Cardiac septum (tissue), 1 donor: ENCODE results near the gene KCNE5. TPM values are rescaled to one million over a fixed set of nuclear protein-coding genes. Genes with fewer than 3 reads are reported as not detected.
"Not testable (repeated sequence)": the region's sequence is repeated elsewhere in the genome, so short reads cannot be mapped to it uniquely, and the experiment has no call there.

Experiments
- DNase-seq: peaks from one replicate; pipeline ENCODE4 v3.0.0-alpha.2; 2020; ENCODE audit warnings: low spot score
- intact Hi-C: fragments of 100-400 bp; cut with DNase I; formaldehyde crosslinking; loops from one replicate; pipeline ENCODE4 v1.14.0; 2022
- total RNA-seq: library from RNA; stranded (reverse); fragmentation: NEBNext Ultra II Directional; extraction: Animal tissue kit (Norgen Biotek cat#: 25700); gene quantifications from one replicate; pipeline ENCODE4 v1.2.1, GENCODE V29; 2021
- donor health status: DM: no; HTN: no; CAD: no.

Gene KCNE5
- total RNA-seq, 1 donor from 2014 or later: 0.38 TPM

GRCh38 chrX:109622270-109622669 is 2.7 kb downstream of the KCNE5 start:
- no peak for DNase-seq

GRCh38 chrX:109619771-109620170 is 5.2 kb downstream of the KCNE5 start:
- intact Hi-C loops: no loop called here
- no peak for DNase-seq

More at GRCh38 chrX:109622270-109622669, 2.7 kb downstream of the KCNE5 start:
- intact Hi-C loops: no loop called here

DNA sequence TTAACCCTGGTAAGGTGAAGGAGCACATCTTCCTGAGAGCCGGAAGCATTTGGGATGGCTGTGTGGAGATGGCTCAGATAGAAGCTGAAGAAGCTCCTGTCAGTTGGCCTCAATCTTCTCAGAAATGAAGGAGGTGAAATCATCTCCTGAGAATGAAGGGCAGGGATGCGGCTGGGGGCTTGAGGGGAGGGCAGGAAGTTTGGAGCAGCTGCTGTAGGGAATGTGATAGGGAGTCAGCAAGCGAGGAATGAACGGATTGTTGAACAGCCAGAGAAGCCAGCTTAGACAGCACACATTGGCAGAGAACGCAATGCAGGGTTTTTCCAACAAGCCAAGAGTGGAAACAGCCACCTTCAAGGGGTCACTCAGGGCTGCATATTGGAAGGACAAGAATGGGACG is 10.0 kb downstream of the KCNE5 start:
- no peak for DNase-seq
- intact Hi-C loops: no loop called here

- intact Hi-C loops: no loop called here
- DNase-seq: no peak
Measured at GRCh38 chrX:109601486-109601885, 23.5 kb downstream of the KCNE5 start.

DNA sequence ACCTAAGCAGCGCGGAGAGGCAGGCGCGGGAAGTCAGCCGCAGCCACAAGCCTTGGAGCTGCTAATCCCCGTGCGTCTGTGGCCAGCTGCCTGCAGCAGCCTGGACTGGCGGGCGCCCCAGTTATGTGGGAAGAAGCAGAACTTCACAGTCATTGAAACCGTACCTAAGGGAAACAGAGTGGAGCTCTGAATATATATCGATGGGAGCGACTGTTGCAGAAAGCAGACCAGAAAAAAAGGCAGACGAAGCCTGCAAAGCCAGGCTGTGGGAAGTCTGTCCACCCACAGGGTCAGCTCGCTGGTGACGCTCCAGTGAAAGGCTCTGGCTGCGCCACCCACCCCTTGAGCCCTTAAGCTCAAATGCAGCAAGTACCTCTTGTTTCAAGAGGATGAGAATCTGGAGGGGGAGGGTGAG is 24.7 kb downstream of the KCNE5 start:
- intact Hi-C loops: no loop called here
- no peak for DNase-seq

DNA sequence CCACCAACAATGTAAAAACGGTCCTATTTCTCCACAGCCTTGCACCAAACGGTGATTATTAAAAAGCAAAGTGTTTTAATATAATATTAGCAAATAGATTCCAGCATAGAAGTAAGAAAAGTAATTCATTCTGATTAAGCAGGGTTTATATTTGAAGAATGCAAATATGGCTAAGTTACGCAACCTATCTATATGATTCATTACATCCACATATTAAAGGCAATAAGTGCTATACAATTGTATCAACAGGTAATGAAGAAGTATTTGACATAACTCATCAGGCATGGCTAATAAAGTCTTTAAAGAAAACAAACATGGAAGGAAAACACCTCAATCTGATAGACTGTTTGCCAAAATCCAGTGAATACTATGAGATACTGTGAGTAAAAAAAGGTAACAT is 29.0 kb downstream of the KCNE5 start:
- DNase-seq: no peak
- intact Hi-C loops: no loop called here

GRCh38 chrX:109590176-109590575 is 34.8 kb downstream of the KCNE5 start:
- DNase-seq: no peak
- intact Hi-C loops: no loop called here

DNA sequence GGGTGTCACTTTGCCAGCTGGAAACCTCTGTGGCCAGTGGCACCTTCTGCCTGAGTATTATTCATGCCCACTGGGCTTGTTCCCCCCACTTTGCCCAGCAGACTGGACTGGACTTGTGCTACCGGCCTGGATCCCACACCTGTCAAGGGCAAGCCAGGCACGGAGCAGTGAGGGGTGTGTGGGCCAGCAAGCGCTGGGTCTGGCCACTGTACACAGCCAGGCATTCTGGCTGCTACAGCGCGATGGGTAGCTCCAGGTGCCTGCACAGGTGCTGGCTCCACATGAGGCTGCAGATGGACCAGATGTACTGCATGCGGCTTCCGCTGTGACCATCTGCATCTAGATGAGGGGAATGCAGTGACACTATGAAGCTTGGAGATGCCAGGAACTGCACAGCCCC is 39.5 kb downstream of the KCNE5 start:
- DNase-seq: no peak
- intact Hi-C loops: no loop called here

DNA sequence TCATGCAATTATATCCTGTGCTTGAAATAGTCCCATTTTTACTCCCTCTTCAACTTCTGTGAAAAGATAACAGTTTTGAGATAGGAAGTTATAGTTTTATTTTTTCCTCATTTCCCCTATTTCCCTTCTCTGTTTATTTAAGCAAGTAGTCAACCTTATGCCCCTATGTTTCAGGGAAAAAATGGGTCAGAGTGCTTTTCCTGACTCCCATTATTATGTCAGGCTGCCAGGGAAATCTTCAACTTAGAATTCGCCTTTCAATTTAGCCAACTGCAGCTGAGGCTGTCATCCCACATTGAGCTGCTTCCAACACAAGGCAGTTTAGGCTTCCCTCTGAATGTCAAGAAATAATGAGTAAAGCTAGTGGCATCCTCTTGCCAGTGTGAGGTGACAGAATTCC is 46.1 kb downstream of the KCNE5 start:
- DNase-seq: no peak
- intact Hi-C loops: no loop called here

DNA sequence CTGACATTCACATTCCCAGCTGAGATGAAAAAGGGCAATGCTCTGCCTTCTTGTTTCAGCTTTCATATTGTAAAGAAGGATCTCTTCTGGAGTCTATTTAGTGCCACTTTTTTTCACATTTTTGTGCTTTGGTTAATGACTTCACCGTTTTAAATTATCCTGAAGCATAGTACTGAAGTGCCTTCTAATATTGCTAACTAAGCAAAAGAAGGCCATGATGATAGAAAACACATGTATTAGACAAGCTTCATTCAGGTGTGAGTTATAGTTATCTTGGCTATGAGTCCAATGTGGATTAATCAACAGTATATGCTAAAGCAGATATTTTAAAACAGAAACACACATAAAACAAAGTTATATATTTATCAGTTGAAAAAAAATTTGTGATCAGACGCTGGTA is 47.9 kb downstream of the KCNE5 start:
- intact Hi-C loops: no loop called here
- no peak for DNase-seq

- intact Hi-C loops, DNase-seq: not testable (repeated sequence)
Measured at GRCh38 chrX:109576083-109576482, 48.9 kb downstream of the KCNE5 start.

Other genes with a start within 250 kb of the KCNE5 start
- not detected for gene GUCY2F, start 143.1 kb downstream of the KCNE5 start, total RNA-seq
- 1.2 TPM for gene NXT2, start 88.3 kb downstream of the KCNE5 start, total RNA-seq
- 49.4 TPM for gene ACSL4, start 108.1 kb upstream of the KCNE5 start, total RNA-seq